Upper lobe of left lung (tissue), 4 donors: Measurements from ENCODE around the gene NDUFS5.

Experiments used
- CTCF ChIP-seq, 6 experiments: fragments of 450-650 bp in 4 of 6; fragments of 200-600 bp in 2 of 6; sonication (generic) in 2 of 6; IDR thresholded peaks; one replicate each; pipeline ENCODE4 v1.5.1; 2016 to 2019; ENCODE audit warnings: antibody characterized with exemption in 6 of 6
- EP300 ChIP-seq, 4 donors: sonication (generic); formaldehyde crosslinking; IDR thresholded peaks; one replicate each; pipeline ENCODE4 v1.5.1; 2017; ENCODE audit warnings: antibody characterized with exemption in 4 of 4, control low read depth in 2 of 4
- POLR2A ChIP-seq, 4 donors: fragments of 450-650 bp; IDR thresholded peaks; one replicate each; pipeline ENCODE4 v1.5.1; 2016 to 2017; ENCODE audit warnings: antibody characterized with exemption in 4 of 4, mild to moderate bottlenecking in 2 of 4
- POLR2AphosphoS5 ChIP-seq, 2 donors: sonication (generic); formaldehyde crosslinking; IDR thresholded peaks; one replicate each; pipeline ENCODE4 v1.5.1; 2017; ENCODE audit warnings: antibody characterized with exemption in 2 of 2

DNA sequence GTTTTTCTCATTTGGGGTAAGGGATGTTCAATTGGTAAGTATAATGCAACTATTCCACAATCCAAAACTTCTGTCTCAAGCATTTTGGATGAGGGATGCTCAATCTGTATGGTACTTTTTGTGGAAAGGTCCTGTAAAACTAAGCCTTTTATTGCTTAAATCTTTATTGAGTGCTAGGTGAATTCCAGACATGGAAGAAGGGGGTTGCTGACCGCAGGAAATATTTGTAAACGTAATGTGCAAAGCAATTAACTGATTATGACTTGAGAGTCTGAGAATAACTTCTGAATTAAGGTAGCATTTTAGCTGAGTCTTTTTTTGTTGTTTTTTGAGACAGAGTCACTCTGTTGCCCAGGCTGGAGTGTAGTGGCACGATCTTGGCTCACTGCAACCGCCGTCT, 32.0 kb upstream of the NDUFS5 start:
- TF ChIP-seq CTCF (IDR thresholded peaks at IDR 0.05) (no peak), POLR2A (IDR thresholded peaks at IDR 0.05) (no peak), EP300 (IDR thresholded peaks at IDR 0.05) (no peak), POLR2AphosphoS5 (IDR thresholded peaks at IDR 0.05) (no peak)
